A673 (cell line): ENCODE results near the gene ICOS. TPM values are rescaled to one million over a fixed set of nuclear protein-coding genes. Genes with fewer than 3 reads are reported as not detected.
"Not testable (repeated sequence)": the region's sequence is repeated elsewhere in the genome, so short reads cannot be mapped to it uniquely, and the experiment has no call there.

Experiments
- BruUV-seq: library from RNA; stranded (reverse); fragments of 400-500 nt; replicated peaks from 2 replicates; lab custom pipeline; 2021; lab: Mats Ljungman, UMichigan
- CTCF ChIA-PET: fragments of 300-600 bp; sonication (Branson Sonifier 250); formaldehyde crosslinking; loops from one replicate; lab custom pipeline; 2022; ENCODE audit warnings: antibody characterized with exemption; lab: Charles Lee
- POLR2A ChIA-PET: fragments of 300-600 bp; sonication (Branson Sonifier 250); formaldehyde crosslinking; loops from one replicate; lab custom pipeline; 2022; ENCODE audit warnings: antibody characterized with exemption; ENCODE audit not compliant: low non-redundant PET; lab: Charles Lee
- DNase-seq: peaks from one replicate; pipeline ENCODE4 v3.0.0-alpha.2; 2015; ENCODE audit warnings: low spot score
- H3K27ac ChIP-seq: fragments of 200-600 bp; sonication (generic); 2 replicates; pipeline ENCODE4 v1.5.1; 2016; ENCODE audit warnings: mixed run types, low read depth, mild to moderate bottlenecking, mixed read lengths, antibody characterized with exemption, low read length; ENCODE audit not compliant: poor library complexity, severe bottlenecking
- H3K27me3 ChIP-seq: fragments of 200-600 bp; sonication (generic); replicated peaks from 2 replicates; pipeline ENCODE4 v1.6.1; 2017; ENCODE audit warnings: mixed run types, low read depth, mild to moderate bottlenecking, mixed read lengths, antibody characterized with exemption, low read length; ENCODE audit not compliant: insufficient read depth, poor library complexity
- H3K36me3 ChIP-seq: fragments of 200-600 bp; sonication (generic); 2 replicates; pipeline ENCODE4 v1.6.1; 2016; ENCODE audit warnings: mixed run types, mild to moderate bottlenecking, mixed read lengths, antibody characterized with exemption, low read length; ENCODE audit not compliant: insufficient read depth, poor library complexity, severe bottlenecking
- H3K4me1 ChIP-seq: fragments of 200-600 bp; sonication (generic); 2 replicates; pipeline ENCODE4 v1.6.1; 2017; ENCODE audit warnings: mixed run types, mild to moderate bottlenecking, mixed read lengths, antibody characterized with exemption, low read length; ENCODE audit not compliant: insufficient read depth, poor library complexity, severe bottlenecking
- H3K4me3 ChIP-seq: fragments of 200-600 bp; sonication (generic); 2 replicates; pipeline ENCODE4 v1.5.1; 2016; ENCODE audit warnings: low read depth, mixed run types, mild to moderate bottlenecking, mixed read lengths, low read length; ENCODE audit not compliant: poor library complexity, severe bottlenecking
- H3K9me3 ChIP-seq: fragments of 200-600 bp; sonication (generic); 2 replicates; pipeline ENCODE4 v1.6.1; 2016; ENCODE audit warnings: mixed run types, low read depth, mild to moderate bottlenecking, mixed read lengths, antibody characterized with exemption, low read length; ENCODE audit not compliant: poor library complexity, severe bottlenecking
- CTCF ChIP-seq: fragments of 300-800, 200-600 bp; sonication (generic); conservative IDR thresholded peaks from 2 replicates; pipeline ENCODE4 v1.5.1; 2017; ENCODE audit warnings: low read depth, mild to moderate bottlenecking, antibody characterized with exemption, low read length, moderate library complexity, mixed read lengths
- EZH2 ChIP-seq: fragments of 200-600 bp; sonication (generic); IDR thresholded peaks from 2 replicates; pipeline ENCODE4 v1.6.1; 2017; ENCODE audit warnings: borderline replicate concordance, low read depth, mild to moderate bottlenecking, mixed read lengths, antibody characterized with exemption, low read length; ENCODE audit not compliant: poor library complexity, severe bottlenecking
- intact Hi-C: fragments of 100-400 bp; cut with micrococcal nuclease; formaldehyde crosslinking; loops from one replicate; pipeline ENCODE4 v1.10.0; 2022; ENCODE audit not compliant: unreplicated experiment
- total RNA-seq: library from RNA; stranded (reverse); gene quantifications from 2 replicates; pipeline ENCODE4 v1.2.3, GENCODE V29; 2021

ICOS gene
- total RNA-seq, 1 experiment from 2014 or later: not detected

GRCh38 chr2:203983064-203983715 lies 46.6 kb downstream of the ICOS start:
- Histone ChIP-seq H3K4me3 (no peak overlapping the region), H3K4me1 (no peaks in the 10 kb centered on the region), H3K9me3 (no peaks in the 10 kb centered on the region), H3K27ac (no peak overlapping the region), H3K36me3 (no peaks in the 10 kb centered on the region), H3K27me3 (peaks cover 6% of the 10 kb centered on the region)
- no peak for DNase-seq
- no peak for TF ChIP-seq CTCF
- TF ChIP-seq EZH2: no peak
- POLR2A ChIA-PET: no interaction called here
- no TSS peak for BruUV-seq
- intact Hi-C loops: no loop called here
- CTCF ChIA-PET: no interaction called here

GRCh38 chr2:203985978-203986377 lies 49.4 kb downstream of the ICOS start:
- CTCF ChIA-PET, H3K27me3 ChIP-seq, H3K27ac ChIP-seq, H3K4me3 ChIP-seq, intact Hi-C loops, H3K4me1 ChIP-seq, DNase-seq, BruUV-seq, H3K9me3 ChIP-seq, POLR2A ChIA-PET, H3K36me3 ChIP-seq: not testable (repeated sequence)

GRCh38 chr2:203987959-203988358 lies 51.4 kb downstream of the ICOS start:
- Histone ChIP-seq H3K9me3 (no peaks in the 10 kb centered on the region), H3K4me3 (no peak overlapping the region), H3K27ac (no peak overlapping the region), H3K27me3 (no peaks in the 10 kb centered on the region), H3K4me1 (no peaks in the 10 kb centered on the region), H3K36me3 (no peaks in the 10 kb centered on the region)
- intact Hi-C loops: no loop called here
- CTCF ChIA-PET: no interaction called here
- TF ChIP-seq EZH2 (no peak), CTCF (no peak)
- no TSS peak for BruUV-seq
- POLR2A ChIA-PET: no interaction called here
- DNase-seq: no peak
